GM12875 (cell line): ENCODE results near the gene STON2.

Experiments
- H3K4me3 ChIP-seq: one replicate; pipeline ENCODE4 v1.5.1; 2011; ENCODE audit warnings: low read depth, low read length, control low read depth
- TF ChIP-seq, protein P1 (sequence below): IDR thresholded peaks from 2 replicates; pipeline ENCODE4 v1.5.1; 2011; ENCODE audit warnings: low read depth, mild to moderate bottlenecking, control low read depth, inconsistent platforms, low read length, moderate library complexity, borderline replicate concordance; ENCODE audit not compliant: insufficient read depth

The STON2 gene

DNA sequence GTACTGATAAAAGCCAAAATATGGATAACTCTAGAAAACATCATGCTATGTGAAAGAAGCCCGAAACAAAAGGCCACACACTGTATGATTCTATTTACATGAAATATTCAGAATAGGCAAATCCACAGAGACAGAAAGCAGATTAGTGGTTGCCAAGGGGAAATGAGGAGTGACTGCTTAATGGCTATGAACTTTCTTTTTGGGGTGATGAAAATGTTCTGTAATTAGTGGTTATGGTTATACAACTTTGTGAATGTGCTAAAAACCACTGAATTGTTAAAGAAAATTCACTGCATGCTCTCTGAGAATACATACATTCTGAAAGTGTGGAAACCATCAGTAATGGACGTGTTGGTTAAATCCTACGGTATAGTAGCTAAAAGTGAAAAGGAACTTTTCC lies 39.9 kb upstream of the STON2 start:
- TF ChIP-seq, protein P1, sequence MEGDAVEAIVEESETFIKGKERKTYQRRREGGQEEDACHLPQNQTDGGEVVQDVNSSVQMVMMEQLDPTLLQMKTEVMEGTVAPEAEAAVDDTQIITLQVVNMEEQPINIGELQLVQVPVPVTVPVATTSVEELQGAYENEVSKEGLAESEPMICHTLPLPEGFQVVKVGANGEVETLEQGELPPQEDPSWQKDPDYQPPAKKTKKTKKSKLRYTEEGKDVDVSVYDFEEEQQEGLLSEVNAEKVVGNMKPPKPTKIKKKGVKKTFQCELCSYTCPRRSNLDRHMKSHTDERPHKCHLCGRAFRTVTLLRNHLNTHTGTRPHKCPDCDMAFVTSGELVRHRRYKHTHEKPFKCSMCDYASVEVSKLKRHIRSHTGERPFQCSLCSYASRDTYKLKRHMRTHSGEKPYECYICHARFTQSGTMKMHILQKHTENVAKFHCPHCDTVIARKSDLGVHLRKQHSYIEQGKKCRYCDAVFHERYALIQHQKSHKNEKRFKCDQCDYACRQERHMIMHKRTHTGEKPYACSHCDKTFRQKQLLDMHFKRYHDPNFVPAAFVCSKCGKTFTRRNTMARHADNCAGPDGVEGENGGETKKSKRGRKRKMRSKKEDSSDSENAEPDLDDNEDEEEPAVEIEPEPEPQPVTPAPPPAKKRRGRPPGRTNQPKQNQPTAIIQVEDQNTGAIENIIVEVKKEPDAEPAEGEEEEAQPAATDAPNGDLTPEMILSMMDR = no peak

DNA sequence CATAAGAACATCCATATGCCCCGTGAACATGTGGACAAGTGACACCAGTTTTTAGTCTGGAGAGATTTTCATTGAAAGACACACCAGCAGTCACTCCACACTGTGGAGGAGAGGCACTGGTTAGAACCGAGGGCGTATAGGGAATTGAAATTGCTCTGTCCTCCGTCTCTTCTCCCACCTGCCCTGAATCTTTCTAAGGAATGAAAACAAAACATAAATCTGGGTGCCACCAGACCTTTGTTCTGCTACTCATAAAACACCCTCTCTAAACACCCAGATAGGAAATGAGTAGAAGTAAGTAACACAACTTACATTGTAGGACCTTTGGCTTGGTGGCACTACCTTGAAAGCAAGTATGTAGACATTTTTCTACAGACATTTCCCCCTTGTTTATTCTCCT lies 37.1 kb upstream of the STON2 start:
- TF ChIP-seq, protein P1 = no peak

More for the DNA sequence above, 39.9 kb upstream of the STON2 start:
- H3K4me3 ChIP-seq = no peak overlapping the region

DNA sequence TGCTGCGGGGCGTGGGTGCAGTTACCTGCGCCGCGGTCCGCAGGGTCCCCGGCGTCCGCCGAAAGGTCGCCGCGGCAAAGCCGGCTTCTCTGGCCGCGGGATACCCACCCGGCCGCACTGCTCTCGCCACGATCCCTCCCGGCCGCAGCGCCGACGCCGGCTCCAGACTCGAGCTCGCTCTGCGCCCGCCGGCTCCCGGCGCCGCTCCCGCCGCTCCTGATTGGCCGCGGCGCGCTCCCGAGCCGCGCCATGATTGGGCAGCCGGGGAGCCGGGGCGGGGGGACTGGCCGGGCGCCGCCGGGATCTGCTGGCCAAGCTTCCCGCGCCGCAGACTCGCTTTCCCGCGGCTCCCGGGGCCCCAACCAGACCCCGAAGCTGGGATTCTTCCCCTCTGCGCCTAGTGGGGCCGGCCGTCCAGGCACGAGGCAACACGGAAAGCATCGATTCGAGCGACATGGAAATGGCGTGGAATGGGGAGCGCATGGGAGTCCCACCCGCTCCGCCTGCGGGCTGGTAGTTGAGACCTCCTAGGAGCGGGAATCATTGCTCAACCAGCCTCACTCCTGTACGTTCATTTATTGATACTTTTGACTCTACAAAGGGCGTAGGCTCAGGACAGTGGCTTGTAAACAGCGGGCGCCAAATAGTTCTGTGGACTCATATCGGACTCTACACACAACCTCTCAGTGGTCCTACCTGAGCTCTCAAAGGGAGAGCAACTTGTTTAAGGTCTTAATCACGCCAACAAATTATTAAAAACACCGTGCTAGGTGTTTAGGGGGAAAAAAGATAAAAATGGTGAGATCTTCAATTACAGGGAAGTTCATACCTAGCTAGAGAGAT lies 36.4 kb upstream of the STON2 start:
- H3K4me3 ChIP-seq = no peak overlapping the region
- TF ChIP-seq, protein P1 = no peak

More for the DNA sequence above, 37.1 kb upstream of the STON2 start:
- H3K4me3 ChIP-seq = no peak overlapping the region

DNA sequence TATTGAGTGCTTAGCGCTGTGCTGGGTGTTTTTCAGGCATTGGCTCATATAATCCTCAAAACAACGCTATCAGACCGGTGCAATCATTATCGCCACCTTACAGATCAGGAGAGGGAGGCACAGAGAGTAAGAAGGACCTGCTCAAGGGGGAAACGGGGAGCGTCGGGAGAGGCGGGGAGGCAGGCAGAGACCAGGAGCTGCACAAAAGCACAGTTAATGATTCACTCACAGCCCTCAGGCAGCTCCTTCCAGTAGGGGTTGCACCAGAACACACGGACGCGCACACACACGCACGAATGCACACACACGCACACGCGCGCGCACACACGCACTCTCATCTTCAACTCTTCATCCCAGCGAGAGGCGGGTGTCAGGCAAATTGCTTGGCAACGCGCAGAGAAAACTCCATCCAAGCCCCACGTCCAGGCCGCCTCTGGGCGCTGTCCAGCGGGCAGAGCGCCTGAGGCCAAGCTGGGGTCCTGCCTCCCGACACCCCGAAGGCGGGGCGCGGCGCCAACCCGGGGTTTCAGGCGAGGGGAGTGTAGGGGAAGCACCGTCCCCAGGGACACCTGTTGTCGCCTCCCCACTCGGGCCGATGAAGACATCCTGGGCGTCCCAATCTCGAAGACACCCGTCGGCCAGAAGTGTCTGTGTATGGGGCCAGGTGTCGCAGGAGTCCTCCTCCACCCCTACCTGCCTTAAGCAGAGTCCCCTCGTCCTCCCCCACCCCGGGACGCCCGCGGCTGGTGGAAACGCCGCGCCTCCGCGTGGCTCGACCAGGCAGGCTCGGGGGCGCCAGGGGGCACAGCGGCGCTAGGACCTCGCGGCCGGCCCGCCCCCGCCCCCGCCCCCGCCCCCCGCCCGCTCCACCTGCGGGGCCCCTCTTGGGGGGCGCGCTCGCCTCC lies 35.5 kb upstream of the STON2 start:
- no peak overlapping the region for H3K4me3 ChIP-seq
- TF ChIP-seq, protein P1 = no peak

DNA sequence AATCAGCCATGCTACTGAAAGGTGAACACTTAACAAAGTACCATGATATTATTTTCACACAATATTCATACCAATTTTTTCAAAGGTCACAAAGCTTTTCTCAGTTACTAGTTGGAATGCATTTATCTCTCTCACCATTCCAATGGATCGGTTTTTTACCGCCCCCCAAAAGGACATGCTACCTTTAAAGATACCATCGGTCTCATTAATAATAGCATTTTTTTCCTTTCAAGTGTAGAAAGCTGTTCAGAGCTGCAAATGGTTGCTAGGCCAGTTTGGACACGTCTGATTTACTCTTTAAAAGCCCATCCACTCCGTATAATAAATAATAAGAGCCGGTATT lies 34.9 kb upstream of the STON2 start:
- TF ChIP-seq, protein P1 = no peak
- H3K4me3 ChIP-seq = no peak overlapping the region

DNA sequence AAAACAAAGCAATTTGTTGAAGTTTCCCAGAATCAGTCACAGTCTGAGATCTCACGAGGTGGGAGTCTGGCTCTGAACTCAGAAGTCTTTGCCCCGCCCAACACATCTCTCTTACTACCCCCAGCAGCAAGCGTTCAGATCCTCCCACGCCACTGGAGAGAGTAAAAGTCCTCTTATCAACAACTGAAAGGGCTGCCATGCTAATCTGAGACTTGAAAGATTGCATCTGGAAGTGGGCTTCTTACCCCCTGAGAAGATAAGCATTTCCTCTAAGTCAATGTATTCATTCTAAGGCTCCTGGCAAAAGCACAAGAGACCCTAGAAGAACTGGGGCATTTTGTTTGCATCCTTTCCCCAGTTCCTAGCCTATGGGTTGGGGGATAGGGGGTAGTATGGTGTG lies 34.1 kb upstream of the STON2 start:
- TF ChIP-seq, protein P1 = no peak
- no peak overlapping the region for H3K4me3 ChIP-seq
